Adipose tissue (tissue), 3 donors: Measurements from ENCODE around the gene ZNF865. TPM values are rescaled to one million over a fixed set of nuclear protein-coding genes. Genes with fewer than 3 reads are reported as not detected.

ENCODE experiments used
- H3K27ac ChIP-seq: one replicate; pipeline ENCODE4 v1.5.1; 2013; ENCODE audit warnings: low read depth, low read length
- WGBS, 3 donors: extraction: QIAGEN DNeasy Blood & Tissue Kit; methylation state at CpG; one replicate each; pipeline ENCODE4 v1.1.7; 2013; 5-methylcytosine and 5-hydroxymethylcytosine counted together
- polyA plus RNA-seq, 3 donors: library from polyadenylated mRNA; stranded (reverse); fragments of 200-250 nt; gene quantifications; one replicate each; pipeline ENCODE4 v1.2.3, GENCODE V29; 2013
- donor health status: healthy with polysubstance abuse.
- donor health status: Bipolar disorder and iron deficiency.
- donor health status: healthy.

The ZNF865 gene
- polyA plus RNA-seq, 3 donors = 3.8 to 6.8 (median 4.7) TPM

DNA sequence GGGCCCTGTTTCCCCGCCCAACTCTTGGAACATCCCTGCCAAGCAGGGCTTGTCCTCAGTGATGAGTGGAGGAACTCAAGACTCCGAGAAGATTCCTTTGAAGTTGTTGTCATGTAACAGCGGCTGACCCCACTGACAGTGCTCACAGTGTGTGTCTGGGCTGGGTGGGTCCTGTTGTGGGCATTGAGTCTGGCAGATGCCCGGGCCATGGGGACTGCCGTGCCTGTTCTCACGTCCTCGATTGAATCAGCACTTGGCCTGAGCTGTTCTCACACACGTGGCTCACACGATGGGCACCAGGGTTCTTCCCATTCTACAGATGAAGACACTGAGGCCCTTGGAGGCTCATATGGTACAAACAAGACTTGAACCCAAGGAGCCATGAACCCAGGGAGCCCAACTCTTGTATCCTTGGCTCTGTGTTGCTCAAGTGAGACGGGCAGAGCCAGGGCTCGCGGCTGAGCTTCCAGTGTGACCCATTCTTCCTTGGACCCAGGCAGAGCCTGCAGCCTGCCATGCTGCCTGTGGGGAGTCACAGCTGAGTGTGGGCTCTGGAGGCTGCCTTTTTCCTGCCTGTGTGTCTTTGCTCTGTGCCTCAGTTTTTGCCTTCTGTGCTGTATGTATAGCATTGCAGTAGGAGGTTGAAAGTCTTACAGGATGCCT, 61.0 kb downstream of the ZNF865 start:
- no peak overlapping the region for H3K27ac ChIP-seq
- 85 to 91% (median 87%) methylated on average over 12 of the region's 12 CpGs for WGBS, 3 donors

Other genes with a start within 250 kb of the ZNF865 start
- not detected for gene GARIN5B, start 242.4 kb upstream of the ZNF865 start, polyA plus RNA-seq
- 1 to 10 TPM in 1 of 3 donors, under 1 TPM in 1, not detected in 1; 0.28 to 1.7 TPM for gene IL11, start 235.2 kb upstream of the ZNF865 start, polyA plus RNA-seq
- gene TMEM190, start 228.8 kb upstream of the ZNF865 start, polyA plus RNA-seq = not detected
- under 1 TPM in 2 of 3 donors, not detected in 1; 0.16 to 0.90 TPM for gene TMEM238, start 221.4 kb upstream of the ZNF865 start, polyA plus RNA-seq
- gene RPL28, start 219.7 kb upstream of the ZNF865 start, polyA plus RNA-seq = 1,000 to 10,000 TPM in 2 of 3 donors, 100 to 1,000 TPM in 1; 888 to 2,238 (median 2,131) TPM
- 1 to 10 TPM; 2.9 to 9.3 (median 7.4) TPM for gene UBE2S, start 197.9 kb upstream of the ZNF865 start, polyA plus RNA-seq
- under 1 TPM in 2 of 3 donors, not detected in 1; 0.07 to 0.11 TPM for gene SHISA7, start 162.3 kb upstream of the ZNF865 start, polyA plus RNA-seq
- 100 to 1,000 TPM in 1 of 3 donors, 10 to 100 TPM in 2; 57.7 to 135 (median 79.6) TPM for gene ISOC2, start 144.0 kb upstream of the ZNF865 start, polyA plus RNA-seq
- not detected for gene C19orf85, start 140.9 kb upstream of the ZNF865 start, polyA plus RNA-seq
- gene ZNF628, start 129.0 kb upstream of the ZNF865 start, polyA plus RNA-seq = 1 to 10 TPM; 1.9 to 5.6 (median 4.0) TPM
- 10 to 100 TPM in 1 of 3 donors, 1 to 10 TPM in 2; 4.4 to 10.2 (median 7.7) TPM for gene NAT14, start 120.5 kb upstream of the ZNF865 start, polyA plus RNA-seq
- gene SSC5D, start 117.2 kb upstream of the ZNF865 start, polyA plus RNA-seq = 1 to 10 TPM in 2 of 3 donors, under 1 TPM in 1; 0.28 to 9.4 (median 3.9) TPM
- under 1 TPM in 2 of 3 donors, not detected in 1; 0.12 to 0.90 TPM for gene SBK2, start 68.5 kb upstream of the ZNF865 start, polyA plus RNA-seq
- gene SBK3, start 60.1 kb upstream of the ZNF865 start, polyA plus RNA-seq = 1 to 10 TPM in 2 of 3 donors, under 1 TPM in 1; 0.29 to 1.6 (median 1.2) TPM
- 1 to 10 TPM; 3.7 to 7.8 (median 7.2) TPM for gene ZNF579, start 24.8 kb upstream of the ZNF865 start, polyA plus RNA-seq
- gene FIZ1, start 6.1 kb upstream of the ZNF865 start, polyA plus RNA-seq = 1 to 10 TPM; 6.8 to 9.7 (median 8.4) TPM
- 10 to 100 TPM; 27.9 to 60.9 (median 35.5) TPM for gene ZNF524, start 5.4 kb upstream of the ZNF865 start, polyA plus RNA-seq
- gene ZNF784, start 18.9 kb downstream of the ZNF865 start, polyA plus RNA-seq = 1 to 10 TPM; 2.6 to 7.0 (median 5.2) TPM
- gene ZNF580, start 35.4 kb downstream of the ZNF865 start, polyA plus RNA-seq = 10 to 100 TPM; 17.9 to 41.2 (median 26.1) TPM
- 10 to 100 TPM; 14.3 to 24.5 (median 18.1) TPM for gene ZNF581, start 38.0 kb downstream of the ZNF865 start, polyA plus RNA-seq
- 10 to 100 TPM in 2 of 3 donors, 1 to 10 TPM in 1; 6.3 to 23.2 (median 17.8) TPM for gene CCDC106, start 42.6 kb downstream of the ZNF865 start, polyA plus RNA-seq
- 100 to 1,000 TPM in 1 of 3 donors, 10 to 100 TPM in 2; 54.3 to 122 (median 95.0) TPM for gene U2AF2, start 49.4 kb downstream of the ZNF865 start, polyA plus RNA-seq
- gene EPN1, start 69.6 kb downstream of the ZNF865 start, polyA plus RNA-seq = 100 to 1,000 TPM in 1 of 3 donors, 10 to 100 TPM in 2; 71.6 to 117 (median 89.0) TPM
- not detected for gene NLRP9, start 132.8 kb downstream of the ZNF865 start, polyA plus RNA-seq
- not detected for gene RFPL4A, start 153.4 kb downstream of the ZNF865 start, polyA plus RNA-seq
- gene RFPL4AL1, start 163.5 kb downstream of the ZNF865 start, polyA plus RNA-seq = not detected
- gene NLRP11, start 226.4 kb downstream of the ZNF865 start, polyA plus RNA-seq = under 1 TPM in 1 of 3 donors, not detected in 2; 0.03 TPM
- not detected for gene NLRP4, start 230.9 kb downstream of the ZNF865 start, polyA plus RNA-seq